HepG2 (cell line): Measurements from ENCODE around the gene PHACTR3. TPM values are rescaled to one million over a fixed set of nuclear protein-coding genes. Genes with fewer than 3 reads are reported as not detected.

Source experiments
- ATAC-seq: fragments of 200-7000 bp; cut with Tn5 transposase; 3 replicates; pipeline ENCODE4 v1.9.1; 2020; ENCODE audit warnings: mild to moderate bottlenecking, moderate library complexity
- BruUV-seq: library from RNA; stranded (reverse); fragments of 400-500 nt; replicated peaks from 2 replicates; lab custom pipeline; 2021; lab: Mats Ljungman, UMichigan
- CTCF ChIA-PET: fragments of 300-600 bp; formaldehyde crosslinking; extraction: SDS; loops from one replicate; lab custom pipeline; 2021; ENCODE audit warnings: low total read pairs, inconsistent platforms, low intra/inter-chr PET ratio; lab: Yijun Ruan, JAX
- POLR2A ChIA-PET: fragments of 350-600 bp; sonication (Branson Sonifier 250); formaldehyde crosslinking; loops from one replicate; lab custom pipeline; 2020; ENCODE audit warnings: antibody characterized with exemption, inconsistent platforms; lab: Yijun Ruan, JAX
- DNase-seq: peaks from one replicate; pipeline ENCODE4 v3.0.0-alpha.2; 2015; ENCODE audit warnings: low spot score
- FAIRE-seq: peaks from 3 replicates; lab custom pipeline; 2011; peaks lifted over from hg19 to GRCh38; lab: Jason Lieb, UNC
- H2AFZ ChIP-seq: one replicate; pipeline ENCODE4 v1.6.1; 2011; ENCODE audit warnings: low read length, inconsistent platforms
- H3K27ac ChIP-seq: fragments of 300-600 bp; 3 replicates; pipeline ENCODE4 v1.8.0; 2011; ENCODE audit warnings: mixed run types, mild to moderate bottlenecking, mixed read lengths, low read length, inconsistent platforms; ENCODE audit not compliant: insufficient read depth; ENCODE audit errors: extremely low read length
- H3K27me3 ChIP-seq, 2 experiments: fragments of 200-600 bp in 1 of 2; 2 replicates in 1 of 2; 3 replicates in 1 of 2; pipeline versions ENCODE4 v1.6.0 to v1.8.0; 2011; ENCODE audit warnings: low read length in 2 of 2, mild to moderate bottlenecking in 2 of 2, moderate library complexity in 2 of 2, inconsistent platforms in 1 of 2; ENCODE audit not compliant: insufficient read depth in 2 of 2, control insufficient read depth in 1 of 2
- H3K36me3 ChIP-seq, 2 experiments: fragments of 200-600 bp in 1 of 2; replicated peaks in 1 of 2; 2 replicates in 1 of 2; 3 replicates in 1 of 2; pipeline versions ENCODE4 v1.5.1 to v1.8.0; 2011; ENCODE audit warnings: low read length in 2 of 2, inconsistent platforms in 1 of 2; ENCODE audit not compliant: insufficient read depth in 2 of 2, control insufficient read depth in 1 of 2
- H3K4me1 ChIP-seq: 2 replicates; pipeline ENCODE4 v1.5.1; 2012; ENCODE audit warnings: low read length, inconsistent platforms; ENCODE audit not compliant: insufficient read depth
- H3K4me2 ChIP-seq: 2 replicates; pipeline ENCODE4 v1.6.0; 2011; ENCODE audit warnings: low read depth, low read length, inconsistent platforms
- H3K4me3 ChIP-seq, 3 experiments: fragments of 200-600 bp in 1 of 3; sonication (generic), shearing (Covaris generic) in 1 of 3; replicated peaks in 1 of 3; 2 replicates each; pipeline ENCODE4 v1.5.1; 2011 to 2016; ENCODE audit warnings: low read length in 3 of 3, inconsistent platforms in 2 of 3, low read depth in 2 of 3, mild to moderate bottlenecking in 2 of 3, control low read depth in 1 of 3, mixed read lengths in 1 of 3; ENCODE audit not compliant: insufficient read depth in 1 of 3
- H3K79me2 ChIP-seq: one replicate; pipeline ENCODE4 v1.6.1; 2011; ENCODE audit warnings: low read length, inconsistent platforms; ENCODE audit not compliant: insufficient read depth
- H3K9ac ChIP-seq: 2 replicates; pipeline ENCODE4 v1.6.0; 2011; ENCODE audit warnings: mild to moderate bottlenecking, low read depth, low read length, inconsistent platforms; ENCODE audit not compliant: insufficient read depth
- H3K9me3 ChIP-seq: 2 replicates; pipeline ENCODE4 v1.5.1; 2012; ENCODE audit warnings: mild to moderate bottlenecking, low read length
- H4K20me1 ChIP-seq: 2 replicates; pipeline ENCODE4 v1.6.0; 2011; ENCODE audit warnings: inconsistent platforms, mild to moderate bottlenecking, low read length, moderate library complexity; ENCODE audit not compliant: insufficient read depth
- ADNP ChIP-seq: sonication (generic); formaldehyde crosslinking; IDR thresholded peaks from 2 replicates; pipeline ENCODE4 v1.4.0; 2020; ENCODE audit warnings: missing genetic modification reagents
- ASH2L ChIP-seq: fragments of 300-600, 200-600 bp; sonication (generic); IDR thresholded peaks from 2 replicates; pipeline ENCODE4 v1.7.0; 2017; ENCODE audit warnings: low read depth, mild to moderate bottlenecking, moderate library complexity, mixed read lengths, low read length; ENCODE audit not compliant: insufficient read length
- IRF9 ChIP-seq: sonication (generic); formaldehyde crosslinking; IDR thresholded peaks from 2 replicates; pipeline ENCODE4 v1.8.0; 2022; ENCODE audit warnings: missing genetic modification reagents, mild to moderate bottlenecking, borderline replicate concordance
- JDP2 ChIP-seq: sonication (generic); formaldehyde crosslinking; IDR thresholded peaks from 2 replicates; pipeline ENCODE4 v1.8.1; 2022; ENCODE audit warnings: missing genetic modification reagents, borderline replicate concordance
- MXD4 ChIP-seq: IDR thresholded peaks from 2 replicates; pipeline ENCODE4 v1.6.1; 2016; ENCODE audit warnings: mild to moderate bottlenecking, missing biosample characterization, missing genetic modification reagents
- NKX3-1 ChIP-seq: sonication (generic); formaldehyde crosslinking; IDR thresholded peaks from 2 replicates; pipeline ENCODE4 v1.5.0; 2020; ENCODE audit warnings: missing genetic modification reagents
- POGK ChIP-seq: sonication (generic); formaldehyde crosslinking; conservative IDR thresholded peaks from 2 replicates; pipeline ENCODE4 v1.8.0; 2022; ENCODE audit warnings: mild to moderate bottlenecking, moderate library complexity, missing genetic modification reagents
- RNF2 ChIP-seq: fragments of 450-650 bp; conservative IDR thresholded peaks from 2 replicates; pipeline ENCODE4 v1.6.1; 2016; ENCODE audit warnings: low read depth
- XRCC5 ChIP-seq: fragments of 200-400 bp; formaldehyde crosslinking; optimal IDR thresholded peaks from 2 replicates; pipeline ENCODE3; 2017; ENCODE audit warnings: mild to moderate bottlenecking, low read length
- ZC3H13 ChIP-seq: sonication (generic); formaldehyde crosslinking; IDR thresholded peaks from 2 replicates; pipeline ENCODE4 v1.8.1; 2023; ENCODE audit warnings: mild to moderate bottlenecking, missing genetic modification reagents, moderate library complexity
- WGBS: methylation state at CpG from one replicate; pipeline ENCODE4 v1.1.6; 2017; ENCODE audit warnings: low lambda C conversion rate; 5-methylcytosine and 5-hydroxymethylcytosine counted together
- in situ Hi-C: cut with HindIII; loops from 2 replicates; pipeline ENCODE4 v1.10.0; 2017; ENCODE audit warnings: low pct_unique_long_range_greater_than_20kb; ENCODE audit not compliant: extremely low pct_ligation_motif_present
- intact Hi-C: fragments of 100-400 bp; cut with micrococcal nuclease; formaldehyde crosslinking; loops from one replicate; pipeline ENCODE4 v1.10.0; 2022; ENCODE audit not compliant: unreplicated experiment
- polyA plus RNA-seq, 8 experiments: library from polyadenylated mRNA; depleted of rRNA in 3 of 8; stranded (reverse) in 7 of 8; unstranded in 1 of 8; fragments of >200 nt; fragmentation: Illumina TruSeq in 4 of 8; extraction: Trizol in 4 of 8; gene quantifications; 2 replicates each; pipeline versions ENCODE4 v1.2.1 to v1.2.3, GENCODE V29; 2011 to 2016; ENCODE audit warnings: low read depth in 4 of 8, missing spikeins in 1 of 8, mixed read lengths in 1 of 8; ENCODE audit not compliant: insufficient read depth in 1 of 8
- total RNA-seq, 5 experiments: library from RNA; depleted of rRNA; stranded (reverse); fragments of >200 nt; fragmentation: Illumina TruSeq; extraction: Trizol; gene quantifications; 2 replicates each; pipeline ENCODE4 v1.2.3, GENCODE V29; 2016; ENCODE audit warnings: low read depth in 1 of 5

The PHACTR3 gene
- total and polyA plus RNA-seq, 2 of the 13 experiments (the other 11 are each of a cell fraction or from before 2014, with no cell fraction given), result not detected

GRCh38 chr20:59634435-59635005, 30.2 kb downstream of the PHACTR3 start:
- DNase-seq, result no peak
- no TSS peak for BruUV-seq
- POLR2A ChIA-PET, result no interaction called here

More at GRCh38 chr20:59634435-59635005, 30.2 kb downstream of the PHACTR3 start:
- TF ChIP-seq RNF2 (no peak), ZC3H13 (CRISPR knock-in tag) (no peak), ASH2L (no peak), NKX3-1 (CRISPR knock-in tag) (no peak), IRF9 (CRISPR knock-in tag) (no peak), MXD4 (CRISPR knock-in tag) (no peak), XRCC5 (no peak), ADNP (CRISPR knock-in tag) (no peak), POGK (CRISPR knock-in tag) (no peak), JDP2 (CRISPR knock-in tag) (no peak)
- 30% methylated on average over 18 of the region's 18 CpGs for WGBS
- Histone ChIP-seq H3K4me1 (no peaks in the 10 kb centered on the region), H3K27ac (no peak overlapping the region), H3K4me2 (no peak overlapping the region), H3K27me3 (peaks cover 3 to 29% of the 10 kb centered on the region in 2 experiments; a peak in 3 of 5 replicates), H3K36me3 (no peaks in the 10 kb centered on the region), H3K4me3 (no peak overlapping the region), H4K20me1 (no peaks in the 10 kb centered on the region), H3K79me2 (no peaks in the 10 kb centered on the region), H2AFZ (no peak overlapping the region), H3K9me3 (no peaks in the 10 kb centered on the region), H3K9ac (no peak overlapping the region)
- CTCF ChIA-PET, result no interaction called here
- intact Hi-C loops (no loop called here), in situ Hi-C loops (no loop called here)
- no peak for FAIRE-seq
- ATAC-seq, result no peak
